HK-2 (cell line): ENCODE results near the gene NUMA1.

ENCODE experiments used
- DNase-seq: peaks from one replicate; pipeline ENCODE4 v3.0.0-alpha.2; 2018; ENCODE audit not compliant: unreplicated experiment

NUMA1 gene

DNA sequence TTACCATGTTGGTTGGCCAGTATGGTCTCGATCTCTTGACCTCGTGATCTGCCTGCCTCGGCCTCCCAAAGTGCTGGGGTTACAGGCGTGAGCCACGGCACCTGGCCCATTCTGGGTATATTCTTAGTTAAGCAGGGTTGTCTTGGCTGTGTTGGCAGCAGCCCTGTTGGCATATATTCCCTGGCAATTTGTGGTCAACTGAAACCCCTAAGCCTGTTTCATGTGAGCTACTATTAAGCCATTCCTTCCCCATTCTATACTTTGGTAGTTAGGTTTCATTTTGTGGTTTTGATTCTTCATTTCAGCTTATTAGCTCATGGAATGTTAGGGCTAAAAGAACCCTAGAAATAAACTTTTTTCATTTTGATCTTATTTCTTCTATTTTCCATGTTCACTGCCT is 103.8 kb downstream of the NUMA1 start:
- no peak for DNase-seq

GRCh38 chr11:71971680-71972079 is 108.7 kb downstream of the NUMA1 start:
- DNase-seq, result no peak

DNA sequence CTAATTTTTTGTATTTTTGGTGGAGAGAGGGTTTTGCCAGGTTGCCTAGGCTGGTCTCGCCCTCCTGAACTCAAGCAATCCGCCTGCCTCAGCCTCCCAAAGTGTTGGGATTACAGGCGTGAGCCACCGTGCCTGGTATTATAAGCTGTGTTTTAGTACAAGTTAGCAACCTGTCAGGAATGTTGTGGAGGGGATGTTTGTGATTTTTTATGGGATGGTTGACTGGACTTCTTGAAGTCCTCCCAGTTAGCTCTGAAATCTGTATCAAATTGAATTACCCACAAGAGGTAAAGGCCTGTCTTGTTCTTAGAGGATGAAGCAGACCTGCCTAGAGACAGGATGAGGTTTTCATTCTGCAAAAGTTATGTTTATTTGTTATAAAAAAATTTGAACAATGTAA is 115.7 kb downstream of the NUMA1 start:
- DNase-seq, result no peak

- no peak for DNase-seq
Observed at GRCh38 chr11:71963468-71963867, 116.9 kb downstream of the NUMA1 start.

DNA sequence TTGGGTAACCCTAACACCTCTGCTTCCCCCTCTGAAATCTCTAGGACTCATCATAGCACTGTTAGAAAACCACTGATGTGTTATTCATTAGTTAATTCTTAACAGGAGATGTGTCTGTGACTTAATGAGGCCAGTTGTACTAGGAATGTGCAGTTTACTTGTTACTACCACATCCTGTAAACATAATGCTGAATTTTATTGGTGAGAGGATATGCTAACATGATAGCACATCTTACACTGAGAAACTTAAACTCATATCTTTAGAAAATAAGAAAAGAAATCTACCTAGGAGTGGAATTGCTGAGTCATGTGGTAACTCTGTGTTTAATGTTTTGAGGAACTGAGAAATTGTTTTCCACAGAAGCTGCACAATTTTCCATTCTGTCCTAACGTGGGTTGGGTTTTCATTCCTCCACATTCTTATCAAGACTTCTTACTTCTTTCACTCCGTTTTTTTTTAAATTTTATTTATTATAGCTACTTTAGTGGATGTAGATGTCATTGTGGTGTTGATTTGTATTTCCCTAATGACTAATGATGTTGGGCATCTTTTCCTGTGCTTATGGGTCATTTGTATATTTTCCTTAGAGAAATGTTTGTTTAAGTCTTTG is 117.8 kb downstream of the NUMA1 start:
- no peak for DNase-seq

DNA sequence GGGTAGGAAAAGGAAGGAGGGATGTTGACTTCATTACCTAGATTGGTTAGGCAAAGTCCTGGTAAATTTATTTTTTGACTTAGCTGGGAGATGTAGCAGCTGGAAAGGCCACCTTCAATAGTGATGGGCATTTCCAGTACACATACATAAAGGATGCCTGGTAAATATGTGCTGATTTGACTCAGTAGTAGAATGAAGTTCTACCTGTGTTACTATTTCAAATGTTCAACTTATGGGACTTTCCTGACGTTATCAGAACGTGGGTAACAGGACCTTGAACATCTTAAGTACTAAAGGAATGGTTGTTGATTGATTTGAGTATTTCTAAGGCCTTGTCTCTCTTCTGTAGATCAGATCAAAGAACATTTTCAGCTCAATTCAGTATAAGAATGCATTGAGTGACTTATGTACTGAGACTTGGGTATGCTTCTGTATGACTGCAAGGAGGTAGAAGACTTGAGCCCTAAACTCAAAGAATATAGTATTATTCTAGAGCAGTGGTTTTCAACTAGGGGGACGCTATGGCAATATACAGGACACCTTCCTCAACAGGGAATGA is 124.4 kb downstream of the NUMA1 start:
- DNase-seq, result no peak
